Mesothelial cell of epicardium (in vitro differentiated cells): ENCODE results near the gene TMEM92. TPM values are rescaled to one million over a fixed set of nuclear protein-coding genes. Genes with fewer than 3 reads are reported as not detected.

Source experiments
- DNase-seq, 2 experiments: peaks; one replicate each; pipeline ENCODE4 v3.0.0; 2021; ENCODE audit warnings: low spot score in 2 of 2; ENCODE audit not compliant: unreplicated experiment in 2 of 2
- H3K27ac Mint-ChIP-seq: 2 replicates; pipeline ENCODE4 v1.8.0; 2021; ENCODE audit warnings: mixed read lengths
- H3K27me3 Mint-ChIP-seq: 2 replicates; pipeline ENCODE4 v1.8.0; 2021; ENCODE audit warnings: low read depth, mixed read lengths
- H3K36me3 Mint-ChIP-seq: 2 replicates; pipeline ENCODE4 v1.8.0; 2021; ENCODE audit warnings: mixed read lengths
- H3K4me1 Mint-ChIP-seq: 2 replicates; pipeline ENCODE4 v1.8.0; 2021; ENCODE audit warnings: mixed read lengths
- H3K4me3 Mint-ChIP-seq: 2 replicates; pipeline ENCODE4 v1.8.0; 2021; ENCODE audit warnings: mild to moderate bottlenecking, moderate library complexity, mixed read lengths
- H3K9me3 Mint-ChIP-seq: 2 replicates; pipeline ENCODE4 v1.8.0; 2021; ENCODE audit warnings: mixed read lengths
- CTCF ChIP-seq: fragments of 200-600 bp; sonication (generic); IDR thresholded peaks from one replicate; pipeline ENCODE4 v1.5.0; 2021; ENCODE audit warnings: antibody characterized with exemption; ENCODE audit not compliant: unreplicated experiment
- total RNA-seq: library from RNA; stranded (reverse); gene quantifications from 3 replicates; pipeline ENCODE4 v1.2.1, GENCODE V29; 2021

The TMEM92 gene
- total RNA-seq, 1 donor from 2014 or later: 2.7 TPM

- no peaks in the 10 kb centered on the region for H3K36me3 Mint-ChIP-seq
- H3K27ac Mint-ChIP-seq: no peak overlapping the region
Observed at GRCh38 chr17:50301891-50302584, 27.8 kb downstream of the TMEM92 start.

DNA sequence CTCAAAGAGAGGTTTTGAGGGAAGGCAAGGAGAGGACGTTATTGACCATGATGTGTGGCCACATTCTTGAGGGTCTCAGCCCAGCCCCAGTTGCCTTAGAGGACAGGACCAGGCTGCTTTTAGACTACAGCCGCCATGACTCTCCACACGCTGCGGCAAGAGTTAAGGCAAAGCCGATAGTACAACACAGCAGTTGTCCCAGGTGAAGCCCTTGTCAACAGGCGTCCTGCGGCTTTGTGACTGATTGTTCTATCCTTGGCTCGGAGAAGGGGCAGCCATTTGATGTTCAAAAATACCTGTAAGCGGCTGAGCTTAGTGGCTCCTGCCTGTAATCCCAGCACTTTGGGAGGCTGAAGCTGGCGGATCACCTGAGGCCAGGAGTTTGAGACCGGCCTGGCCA lies 28.8 kb downstream of the TMEM92 start:
- DNase-seq: no peak
- no peak for TF ChIP-seq CTCF
- Mint-ChIP-seq H3K27me3 (no peaks in the 10 kb centered on the region), H3K36me3 (no peaks in the 10 kb centered on the region), H3K9me3 (no peaks in the 10 kb centered on the region), H3K27ac (no peak overlapping the region), H3K4me1 (peaks cover 8% of the 10 kb centered on the region), H3K4me3 (no peak overlapping the region)

More at GRCh38 chr17:50301891-50302584, 27.8 kb downstream of the TMEM92 start:
- no peak for TF ChIP-seq CTCF
- Mint-ChIP-seq H3K9me3 (no peaks in the 10 kb centered on the region), H3K4me3 (no peak overlapping the region), H3K27me3 (no peaks in the 10 kb centered on the region), H3K4me1 (peaks cover 12% of the 10 kb centered on the region)
- no peak for DNase-seq

- no peak for TF ChIP-seq CTCF
- no peak overlapping the region for H3K27ac Mint-ChIP-seq
- H3K4me1 Mint-ChIP-seq: peaks cover 8% of the 10 kb centered on the region
- no peak overlapping the region for H3K4me3 Mint-ChIP-seq
- H3K9me3 Mint-ChIP-seq: no peaks in the 10 kb centered on the region
- no peak for DNase-seq
- H3K36me3 Mint-ChIP-seq: no peaks in the 10 kb centered on the region
- H3K27me3 Mint-ChIP-seq: no peaks in the 10 kb centered on the region
Observed at GRCh38 chr17:50303596-50303995, 29.3 kb downstream of the TMEM92 start.

DNA sequence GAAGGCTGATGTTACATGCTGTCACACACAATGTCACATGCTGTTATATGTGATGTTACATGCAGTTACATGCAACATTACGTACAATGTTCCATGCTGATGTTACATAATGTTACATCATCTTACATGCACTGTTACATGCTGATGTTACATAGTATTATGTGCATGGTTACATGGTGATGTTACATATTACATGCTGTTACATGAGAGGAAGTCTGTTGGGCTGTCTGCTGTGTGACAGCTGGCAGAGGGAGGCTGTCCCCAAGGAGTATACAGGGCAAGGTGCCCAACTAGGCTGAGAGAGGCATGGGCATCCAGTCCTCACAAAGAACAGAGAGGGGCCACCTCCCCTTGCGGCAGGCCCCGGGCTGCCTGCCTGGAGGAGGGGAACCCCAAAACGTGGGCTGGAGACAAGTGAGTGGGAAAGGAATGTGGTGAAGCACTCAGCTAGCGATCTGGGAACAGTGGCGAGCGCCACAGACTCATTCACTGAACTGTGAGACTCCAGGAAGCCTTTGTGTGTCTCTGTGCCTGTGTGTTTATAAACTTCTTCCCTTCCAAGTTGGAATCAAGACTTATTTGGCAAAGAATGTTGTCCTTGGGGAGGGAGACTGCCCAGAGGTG lies 30.6 kb downstream of the TMEM92 start:
- Mint-ChIP-seq H3K9me3 (no peaks in the 10 kb centered on the region), H3K4me3 (no peak overlapping the region), H3K27me3 (no peaks in the 10 kb centered on the region), H3K36me3 (no peaks in the 10 kb centered on the region), H3K4me1 (peaks cover 8% of the 10 kb centered on the region), H3K27ac (peak overlapping the region; percentile 54)
- no peak for DNase-seq
- no peak for TF ChIP-seq CTCF

DNA sequence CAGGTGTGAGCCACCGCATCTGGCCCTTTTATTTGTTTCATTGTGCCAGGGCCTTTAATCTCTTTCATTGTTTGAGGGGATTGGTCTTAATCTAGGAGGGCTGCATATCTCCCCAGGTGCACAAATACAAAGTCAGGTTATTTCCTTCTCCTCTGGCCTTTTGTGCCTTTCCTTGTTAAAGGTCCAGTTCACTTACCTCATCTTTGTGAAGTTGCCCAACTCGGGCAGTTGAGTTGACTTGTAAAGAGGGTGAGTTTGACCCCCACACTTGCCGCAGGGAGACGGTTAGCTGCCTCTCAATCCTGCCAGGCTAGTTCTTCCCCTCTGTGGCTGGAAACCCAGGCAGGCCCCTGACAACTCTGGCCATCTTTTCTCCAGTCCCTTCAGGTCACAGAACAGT lies 33.4 kb downstream of the TMEM92 start:
- no peaks in the 10 kb centered on the region for H3K36me3 Mint-ChIP-seq
- H3K27me3 Mint-ChIP-seq: no peaks in the 10 kb centered on the region
- no peaks in the 10 kb centered on the region for H3K9me3 Mint-ChIP-seq
- no peak overlapping the region for H3K4me3 Mint-ChIP-seq
- TF ChIP-seq CTCF: no peak
- DNase-seq: no peak
- H3K4me1 Mint-ChIP-seq: peaks cover 13% of the 10 kb centered on the region
- H3K27ac Mint-ChIP-seq: no peak overlapping the region
